ENCODE data around the gene RORB. TPM values are rescaled to one million over a fixed set of nuclear protein-coding genes. Genes with fewer than 3 reads are reported as not detected.

Gene RORB
- total and polyA plus RNA-seq, 4 donors: 0.01 to 0.05 TPM; not detected in 2

DNA sequence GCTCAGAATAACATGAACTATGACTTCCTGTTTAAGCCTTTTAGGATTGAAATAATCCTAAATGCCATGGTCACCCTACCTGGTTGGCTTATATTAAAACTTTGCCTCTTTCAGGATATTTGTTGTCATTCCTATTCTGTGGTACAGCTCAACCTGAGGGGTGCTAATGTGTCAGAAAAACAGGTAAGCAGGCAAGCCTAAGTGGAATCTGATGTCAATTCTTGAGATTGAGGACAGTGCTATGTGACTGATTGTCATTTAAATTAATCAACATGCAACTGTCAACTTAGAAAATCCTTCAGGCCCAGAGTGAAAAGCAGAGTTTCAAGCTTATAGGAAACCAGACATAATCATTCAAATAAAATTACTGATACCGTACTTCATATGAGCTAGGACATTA, 2.6 kb upstream of the RORB start (continued):
- TF ChIP-seq, protein P1, sequence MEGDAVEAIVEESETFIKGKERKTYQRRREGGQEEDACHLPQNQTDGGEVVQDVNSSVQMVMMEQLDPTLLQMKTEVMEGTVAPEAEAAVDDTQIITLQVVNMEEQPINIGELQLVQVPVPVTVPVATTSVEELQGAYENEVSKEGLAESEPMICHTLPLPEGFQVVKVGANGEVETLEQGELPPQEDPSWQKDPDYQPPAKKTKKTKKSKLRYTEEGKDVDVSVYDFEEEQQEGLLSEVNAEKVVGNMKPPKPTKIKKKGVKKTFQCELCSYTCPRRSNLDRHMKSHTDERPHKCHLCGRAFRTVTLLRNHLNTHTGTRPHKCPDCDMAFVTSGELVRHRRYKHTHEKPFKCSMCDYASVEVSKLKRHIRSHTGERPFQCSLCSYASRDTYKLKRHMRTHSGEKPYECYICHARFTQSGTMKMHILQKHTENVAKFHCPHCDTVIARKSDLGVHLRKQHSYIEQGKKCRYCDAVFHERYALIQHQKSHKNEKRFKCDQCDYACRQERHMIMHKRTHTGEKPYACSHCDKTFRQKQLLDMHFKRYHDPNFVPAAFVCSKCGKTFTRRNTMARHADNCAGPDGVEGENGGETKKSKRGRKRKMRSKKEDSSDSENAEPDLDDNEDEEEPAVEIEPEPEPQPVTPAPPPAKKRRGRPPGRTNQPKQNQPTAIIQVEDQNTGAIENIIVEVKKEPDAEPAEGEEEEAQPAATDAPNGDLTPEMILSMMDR (IDR thresholded peaks at IDR 0.05; ENCODE audit: low read depth, low read length, missing input control): no peak

DNA sequence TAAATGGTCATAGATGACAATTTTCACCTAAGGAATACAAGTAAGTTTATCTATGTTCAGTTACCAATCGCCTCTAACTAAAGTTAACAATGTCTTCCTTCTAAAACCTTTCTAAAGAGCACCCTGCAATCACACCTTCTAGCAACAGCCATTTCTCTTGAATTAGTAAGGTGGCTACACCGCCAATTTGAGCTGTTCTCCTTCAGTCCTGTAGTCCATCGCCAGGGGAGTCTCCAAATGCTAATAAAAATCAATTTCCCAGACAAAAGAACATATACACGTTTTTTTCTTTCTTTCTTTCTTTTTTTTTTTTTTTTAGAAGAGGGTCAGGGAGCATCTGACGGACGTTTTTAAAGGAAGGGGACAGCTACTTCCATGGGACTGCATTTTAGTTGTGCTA, 729 bp upstream of the RORB start:
- Histone ChIP-seq H3K4me1 (ENCODE audit: control insufficient read depth in 4 of 4, insufficient read depth in 4 of 4, low read length in 3 of 4) (peaks cover 10 to 43% (median 39%) of the 10 kb centered on the region in 4 donors), H3K9me3 (ENCODE audit: control insufficient read depth in 4 of 4, low read length in 3 of 4) (no peaks in the 10 kb centered on the region), H3K9ac (ENCODE audit: low read depth in 1 of 2, low read length in 2 of 2) (no peak overlapping the region), H3K4me3 (ENCODE audit: low read depth in 1 of 3, low read length in 3 of 3) (peak overlapping the region in 2 of 3 donors; percentile 53 to 95), H3K27me3 (ENCODE audit: control insufficient read depth in 4 of 4, insufficient read depth in 4 of 4, low read length in 3 of 4) (peaks cover 2 to 12% (median 6%) of the 10 kb centered on the region in 4 donors), H3K36me3 (ENCODE audit: control insufficient read depth in 4 of 4, insufficient read depth in 3 of 4, low read depth in 1 of 4, low read length in 3 of 4) (no peaks in the 10 kb centered on the region), H3K27ac (ENCODE audit: low read depth in 1 of 2, low read length in 2 of 2) (no peak overlapping the region)
- TF ChIP-seq, protein P2, sequence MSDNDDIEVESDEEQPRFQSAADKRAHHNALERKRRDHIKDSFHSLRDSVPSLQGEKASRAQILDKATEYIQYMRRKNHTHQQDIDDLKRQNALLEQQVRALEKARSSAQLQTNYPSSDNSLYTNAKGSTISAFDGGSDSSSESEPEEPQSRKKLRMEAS (IDR thresholded peaks at IDR 0.05): no peak
- no peak for TF ChIP-seq FOXA2 (IDR thresholded peaks at IDR 0.05)
- TF ChIP-seq, protein P3, sequence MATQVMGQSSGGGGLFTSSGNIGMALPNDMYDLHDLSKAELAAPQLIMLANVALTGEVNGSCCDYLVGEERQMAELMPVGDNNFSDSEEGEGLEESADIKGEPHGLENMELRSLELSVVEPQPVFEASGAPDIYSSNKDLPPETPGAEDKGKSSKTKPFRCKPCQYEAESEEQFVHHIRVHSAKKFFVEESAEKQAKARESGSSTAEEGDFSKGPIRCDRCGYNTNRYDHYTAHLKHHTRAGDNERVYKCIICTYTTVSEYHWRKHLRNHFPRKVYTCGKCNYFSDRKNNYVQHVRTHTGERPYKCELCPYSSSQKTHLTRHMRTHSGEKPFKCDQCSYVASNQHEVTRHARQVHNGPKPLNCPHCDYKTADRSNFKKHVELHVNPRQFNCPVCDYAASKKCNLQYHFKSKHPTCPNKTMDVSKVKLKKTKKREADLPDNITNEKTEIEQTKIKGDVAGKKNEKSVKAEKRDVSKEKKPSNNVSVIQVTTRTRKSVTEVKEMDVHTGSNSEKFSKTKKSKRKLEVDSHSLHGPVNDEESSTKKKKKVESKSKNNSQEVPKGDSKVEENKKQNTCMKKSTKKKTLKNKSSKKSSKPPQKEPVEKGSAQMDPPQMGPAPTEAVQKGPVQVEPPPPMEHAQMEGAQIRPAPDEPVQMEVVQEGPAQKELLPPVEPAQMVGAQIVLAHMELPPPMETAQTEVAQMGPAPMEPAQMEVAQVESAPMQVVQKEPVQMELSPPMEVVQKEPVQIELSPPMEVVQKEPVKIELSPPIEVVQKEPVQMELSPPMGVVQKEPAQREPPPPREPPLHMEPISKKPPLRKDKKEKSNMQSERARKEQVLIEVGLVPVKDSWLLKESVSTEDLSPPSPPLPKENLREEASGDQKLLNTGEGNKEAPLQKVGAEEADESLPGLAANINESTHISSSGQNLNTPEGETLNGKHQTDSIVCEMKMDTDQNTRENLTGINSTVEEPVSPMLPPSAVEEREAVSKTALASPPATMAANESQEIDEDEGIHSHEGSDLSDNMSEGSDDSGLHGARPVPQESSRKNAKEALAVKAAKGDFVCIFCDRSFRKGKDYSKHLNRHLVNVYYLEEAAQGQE (IDR thresholded peaks at IDR 0.05): no peak
- TF ChIP-seq YY1 (IDR thresholded peaks at IDR 0.05): no peak
- no peak for TF ChIP-seq RAD21 (IDR thresholded peaks at IDR 0.05)
- TF ChIP-seq RXRA (IDR thresholded peaks at IDR 0.05): no peak
- TF ChIP-seq TAF1 (conservative IDR thresholded peaks at IDR 0.05): no peak
- no peak for DNase-seq (ENCODE audit: low spot score)
- 17% methylated on average over 6 of the region's 6 CpGs for WGBS

DNA sequence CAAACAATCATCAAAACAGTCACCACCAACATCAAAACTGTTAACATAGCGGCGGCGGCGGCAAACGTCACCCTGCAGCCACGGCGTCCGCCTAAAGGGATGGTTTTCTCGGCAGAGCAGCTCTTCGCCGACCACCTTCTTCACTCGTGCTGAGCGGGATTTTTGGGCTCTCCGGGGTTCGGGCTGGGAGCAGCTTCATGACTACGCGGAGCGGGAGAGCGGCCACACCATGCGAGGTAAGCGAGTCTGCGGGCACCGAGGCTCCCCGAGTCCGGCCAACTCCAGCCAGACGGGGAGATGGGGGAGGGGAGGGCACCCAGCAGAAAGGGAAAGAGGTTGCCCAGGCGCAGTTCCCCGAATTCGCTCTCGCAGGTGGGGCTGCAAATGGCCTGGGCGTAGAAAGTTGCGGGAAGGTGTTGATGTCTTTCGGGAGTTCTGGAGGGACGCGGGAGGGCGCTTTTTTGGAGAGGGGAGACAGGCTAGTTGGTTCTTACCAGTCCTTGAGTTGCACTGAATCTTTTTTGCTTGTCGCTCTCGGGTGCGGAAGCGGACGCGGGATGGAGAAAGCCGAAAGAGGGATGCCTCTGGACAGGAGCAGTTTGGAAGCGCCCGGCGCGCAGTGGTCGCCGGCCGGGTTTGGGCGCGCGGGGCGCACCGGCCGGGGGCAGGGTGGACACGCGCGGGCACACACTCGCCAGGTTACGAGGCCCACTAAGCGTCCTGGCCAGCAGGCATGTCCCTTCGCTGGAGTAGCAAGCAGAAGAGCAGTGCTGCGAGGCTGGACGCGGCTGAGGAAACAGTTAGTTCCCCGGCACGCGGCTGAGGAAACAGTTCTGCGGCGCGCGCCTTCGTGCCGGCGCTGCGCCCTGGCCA, 849 bp downstream of the RORB start:
- 2% methylated on average over 77 of the region's 77 CpGs for WGBS
- peaks cover 2 to 12% (median 6%) of the 10 kb centered on the region in 4 donors for H3K27me3 ChIP-seq (ENCODE audit: control insufficient read depth in 4 of 4, insufficient read depth in 4 of 4, low read length in 3 of 4)
- peaks cover 10 to 43% (median 39%) of the 10 kb centered on the region in 4 donors for H3K4me1 ChIP-seq (ENCODE audit: control insufficient read depth in 4 of 4, insufficient read depth in 4 of 4, low read length in 3 of 4)
- no peaks in the 10 kb centered on the region for H3K36me3 ChIP-seq (ENCODE audit: control insufficient read depth in 4 of 4, insufficient read depth in 3 of 4, low read depth in 1 of 4, low read length in 3 of 4)
- no peak overlapping the region for H3K9ac ChIP-seq (ENCODE audit: low read depth in 1 of 2, low read length in 2 of 2)
- no peaks in the 10 kb centered on the region for H3K9me3 ChIP-seq (ENCODE audit: control insufficient read depth in 4 of 4, low read length in 3 of 4)
- H3K27ac ChIP-seq (ENCODE audit: low read depth in 1 of 2, low read length in 2 of 2): no peak overlapping the region
- peak overlapping the region; percentile 53 to 95 (median 87) for H3K4me3 ChIP-seq (ENCODE audit: low read depth in 1 of 3, low read length in 3 of 3)
- no peak for DNase-seq (ENCODE audit: low spot score)
- TF ChIP-seq, protein P4, sequence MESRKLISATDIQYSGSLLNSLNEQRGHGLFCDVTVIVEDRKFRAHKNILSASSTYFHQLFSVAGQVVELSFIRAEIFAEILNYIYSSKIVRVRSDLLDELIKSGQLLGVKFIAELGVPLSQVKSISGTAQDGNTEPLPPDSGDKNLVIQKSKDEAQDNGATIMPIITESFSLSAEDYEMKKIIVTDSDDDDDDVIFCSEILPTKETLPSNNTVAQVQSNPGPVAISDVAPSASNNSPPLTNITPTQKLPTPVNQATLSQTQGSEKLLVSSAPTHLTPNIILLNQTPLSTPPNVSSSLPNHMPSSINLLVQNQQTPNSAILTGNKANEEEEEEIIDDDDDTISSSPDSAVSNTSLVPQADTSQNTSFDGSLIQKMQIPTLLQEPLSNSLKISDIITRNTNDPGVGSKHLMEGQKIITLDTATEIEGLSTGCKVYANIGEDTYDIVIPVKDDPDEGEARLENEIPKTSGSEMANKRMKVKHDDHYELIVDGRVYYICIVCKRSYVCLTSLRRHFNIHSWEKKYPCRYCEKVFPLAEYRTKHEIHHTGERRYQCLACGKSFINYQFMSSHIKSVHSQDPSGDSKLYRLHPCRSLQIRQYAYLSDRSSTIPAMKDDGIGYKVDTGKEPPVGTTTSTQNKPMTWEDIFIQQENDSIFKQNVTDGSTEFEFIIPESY (IDR thresholded peaks at IDR 0.05): no peak
- TF ChIP-seq NR2F2 (IDR thresholded peaks at IDR 0.05): no peak
- TF ChIP-seq RAD21 (IDR thresholded peaks at IDR 0.05): no peak
- TF ChIP-seq TAF1 (conservative IDR thresholded peaks at IDR 0.05): no peak
- TF ChIP-seq, protein P3 (IDR thresholded peaks at IDR 0.05): no peak
- TF ChIP-seq JUND (IDR thresholded peaks at IDR 0.05): no peak
- no peak for TF ChIP-seq FOXA2 (IDR thresholded peaks at IDR 0.05)
- no peak for TF ChIP-seq HNF4A (conservative IDR thresholded peaks at IDR 0.05)
- TF ChIP-seq, protein P2 (IDR thresholded peaks at IDR 0.05): no peak
- no peak for TF ChIP-seq FOXA1 (IDR thresholded peaks at IDR 0.05)
- TF ChIP-seq HNF4G (IDR thresholded peaks at IDR 0.05): no peak
- no peak for TF ChIP-seq EGR1 (IDR thresholded peaks at IDR 0.05; ENCODE audit: low read depth in 2 of 2)
- TF ChIP-seq, protein P5, sequence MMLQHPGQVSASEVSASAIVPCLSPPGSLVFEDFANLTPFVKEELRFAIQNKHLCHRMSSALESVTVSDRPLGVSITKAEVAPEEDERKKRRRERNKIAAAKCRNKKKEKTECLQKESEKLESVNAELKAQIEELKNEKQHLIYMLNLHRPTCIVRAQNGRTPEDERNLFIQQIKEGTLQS (IDR thresholded peaks at IDR 0.05): no peak

Data from liver (tissue), 9 donors.